ENCODE results near the gene CEACAM7. TPM values are rescaled to one million over a fixed set of nuclear protein-coding genes. Genes with fewer than 3 reads are reported as not detected.
A peak's percentile ranks its signal among the peaks of the same experiment; 100 is the strongest.

Gene CEACAM7
- total RNA-seq, 2 donors from 2014 or later, result 0.52 to 0.99 TPM

- TF ChIP-seq CTCF (IDR thresholded peaks at IDR 0.05) (no peak), POLR2A (IDR thresholded peaks at IDR 0.05) (no peak)
- H3K9me3 ChIP-seq, result no peaks in the 10 kb centered on the region
- ATAC-seq, result no peak
- no peaks in the 10 kb centered on the region for H3K36me3 ChIP-seq (replicated peaks in 1 of 2; ENCODE audit: insufficient read depth in 1 of 2, low read depth in 2 of 2)
- no peak for DNase-seq
- H3K4me3 ChIP-seq, result no peak overlapping the region
- no peak overlapping the region for H3K27ac ChIP-seq
- H3K4me1 ChIP-seq, result peaks cover 13% of the 10 kb centered on the region
- intact Hi-C loops (cut with DNase I), result no loop called here
- 61 to 73% methylated on average over 5 of the region's 5 CpGs for WGBS, 2 donors
- peaks cover 0 to 10% of the 10 kb centered on the region in 2 donors for H3K27me3 ChIP-seq
Measured at GRCh38 chr19:41652250-41652649, 35.8 kb downstream of the CEACAM7 start.

GRCh38 chr19:41649827-41650226 is 38.2 kb downstream of the CEACAM7 start:
- intact Hi-C loops (cut with DNase I), result no loop called here
- Histone ChIP-seq H3K27me3 (peaks cover 0 to 10% of the 10 kb centered on the region in 2 donors), H3K4me1 (peaks cover 13% of the 10 kb centered on the region), H3K36me3 (replicated peaks in 1 of 2; ENCODE audit: insufficient read depth in 1 of 2, low read depth in 2 of 2) (no peaks in the 10 kb centered on the region), H3K9me3 (no peaks in the 10 kb centered on the region), H3K27ac (no peak overlapping the region), H3K4me3 (no peak overlapping the region)
- no peak for ATAC-seq
- TF ChIP-seq POLR2A (IDR thresholded peaks at IDR 0.05), result no peak
- TF ChIP-seq CTCF (IDR thresholded peaks at IDR 0.05), result no peak
- WGBS, 2 donors, result 39 to 52% methylated on average over 3 of the region's 3 CpGs
- DNase-seq, result no peak

GRCh38 chr19:41646589-41647204 is 41.4 kb downstream of the CEACAM7 start:
- Histone ChIP-seq H3K9me3 (no peaks in the 10 kb centered on the region), H3K4me3 (no peak overlapping the region), H3K27me3 (no peaks in the 10 kb centered on the region), H3K36me3 (replicated peaks in 1 of 2; ENCODE audit: insufficient read depth in 1 of 2, low read depth in 2 of 2) (no peaks in the 10 kb centered on the region), H3K27ac (no peak overlapping the region), H3K4me1 (peaks cover 13% of the 10 kb centered on the region)
- peak; percentile 20 to 25 (median 23) for DNase-seq
- TF ChIP-seq CTCF (IDR thresholded peaks at IDR 0.05), result peak in 6 of 7 experiments; percentile 30 to 54 (median 36)
- no peak for TF ChIP-seq POLR2A (IDR thresholded peaks at IDR 0.05)
- intact Hi-C loops (cut with DNase I), result no loop called here
- ATAC-seq, result no peak
- WGBS, 2 donors, result 33 to 42% methylated on average over 14 of the region's 14 CpGs

DNA sequence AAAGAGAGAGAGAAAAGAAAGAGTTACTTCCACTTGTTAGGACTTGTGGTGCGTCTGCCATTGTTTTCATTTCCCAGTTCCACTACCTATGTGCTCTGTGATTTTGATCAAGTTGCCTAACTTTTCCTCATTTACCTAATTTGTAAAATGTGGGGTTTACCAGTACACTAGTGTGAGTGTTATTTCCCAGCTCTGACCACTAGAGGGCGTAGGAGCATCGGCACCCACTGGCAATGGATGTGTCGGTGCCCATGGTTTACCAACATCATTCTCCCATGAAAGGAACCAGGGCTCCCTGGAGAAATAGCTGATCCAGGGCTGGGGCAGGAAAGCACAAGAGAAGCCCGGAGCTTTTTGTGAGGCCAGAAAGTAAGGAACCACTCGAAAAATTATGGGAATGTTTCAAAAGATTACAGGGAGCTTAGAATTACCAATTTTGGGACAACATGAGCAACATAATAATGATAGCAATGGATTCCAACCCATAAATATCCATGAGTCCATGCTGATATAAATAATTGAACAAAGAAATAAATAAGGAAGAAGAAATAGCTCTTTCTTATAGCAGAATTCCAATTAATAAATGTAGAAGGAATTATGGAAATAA is 46.1 kb downstream of the CEACAM7 start:
- Histone ChIP-seq H3K27me3 (no peaks in the 10 kb centered on the region), H3K9me3 (no peaks in the 10 kb centered on the region), H3K4me3 (no peak overlapping the region), H3K27ac (no peak overlapping the region), H3K4me1 (no peaks in the 10 kb centered on the region), H3K36me3 (replicated peaks in 1 of 2; ENCODE audit: insufficient read depth in 1 of 2, low read depth in 2 of 2) (no peaks in the 10 kb centered on the region)
- 0 to 3% methylated on average over 6 of the region's 6 CpGs for WGBS, 2 donors
- intact Hi-C loops (cut with DNase I), result no loop called here
- DNase-seq, result peak; percentile 75 to 80 (median 78)
- ATAC-seq, result peak; percentile 84
- TF ChIP-seq CTCF (IDR thresholded peaks at IDR 0.05), result peak; percentile 54 to 89 (median 86)
- TF ChIP-seq POLR2A (IDR thresholded peaks at IDR 0.05), result no peak
